Ascending aorta (tissue), 2 donors: Measurements from ENCODE around the gene ADAM19. TPM values are rescaled to one million over a fixed set of nuclear protein-coding genes. Genes with fewer than 3 reads are reported as not detected.

ENCODE experiments used
- DNase-seq, 2 donors: peaks; one replicate each; pipeline ENCODE4 v3.0.0-alpha.2; 2019; ENCODE audit warnings: low spot score in 2 of 2
- H3K27ac ChIP-seq, 2 donors: fragments of 200-600 bp; sonication (generic); one replicate each; pipeline ENCODE4 v1.5.1; 2016 to 2017; ENCODE audit warnings: mild to moderate bottlenecking in 1 of 2
- H3K27me3 ChIP-seq: fragments of 200-600 bp; sonication (generic); one replicate; pipeline ENCODE4 v1.5.1; 2017
- H3K36me3 ChIP-seq, 2 donors: fragments of 200-600 bp; sonication (generic); one replicate each; pipeline ENCODE4 v1.5.1; 2016
- H3K4me1 ChIP-seq, 2 donors: fragments of 200-600 bp; sonication (generic); one replicate each; pipeline ENCODE4 v1.5.1; 2016 to 2017; ENCODE audit warnings: mild to moderate bottlenecking in 1 of 2
- H3K4me3 ChIP-seq, 2 donors: fragments of 200-600 bp; sonication (generic); one replicate each; pipeline ENCODE4 v1.5.1; 2016 to 2017; ENCODE audit warnings: mild to moderate bottlenecking in 1 of 2
- H3K9me3 ChIP-seq, 2 donors: fragments of 200-600 bp; sonication (generic); one replicate each; pipeline ENCODE4 v1.5.1; 2016
- intact Hi-C: fragments of 100-400 bp; cut with DNase I; formaldehyde crosslinking; loops from one replicate; pipeline ENCODE4 v1.15.1; 2023
- total RNA-seq: library from RNA; depleted of rRNA; stranded (reverse); fragments of >200 nt; gene quantifications from one replicate; pipeline ENCODE4 v1.1.0, GENCODE V29; 2016
- TF ChIP-seq, protein P1 (sequence below), 3 experiments: fragments of 200-600 bp in 2 of 3; fragments of 450-650 bp in 1 of 3; sonication (generic) in 2 of 3; IDR thresholded peaks; one replicate each; pipeline ENCODE4 v1.5.1; 2016 to 2019; ENCODE audit warnings: antibody characterized with exemption in 3 of 3, mild to moderate bottlenecking in 1 of 3, moderate library complexity in 1 of 3

The ADAM19 gene, protein sequence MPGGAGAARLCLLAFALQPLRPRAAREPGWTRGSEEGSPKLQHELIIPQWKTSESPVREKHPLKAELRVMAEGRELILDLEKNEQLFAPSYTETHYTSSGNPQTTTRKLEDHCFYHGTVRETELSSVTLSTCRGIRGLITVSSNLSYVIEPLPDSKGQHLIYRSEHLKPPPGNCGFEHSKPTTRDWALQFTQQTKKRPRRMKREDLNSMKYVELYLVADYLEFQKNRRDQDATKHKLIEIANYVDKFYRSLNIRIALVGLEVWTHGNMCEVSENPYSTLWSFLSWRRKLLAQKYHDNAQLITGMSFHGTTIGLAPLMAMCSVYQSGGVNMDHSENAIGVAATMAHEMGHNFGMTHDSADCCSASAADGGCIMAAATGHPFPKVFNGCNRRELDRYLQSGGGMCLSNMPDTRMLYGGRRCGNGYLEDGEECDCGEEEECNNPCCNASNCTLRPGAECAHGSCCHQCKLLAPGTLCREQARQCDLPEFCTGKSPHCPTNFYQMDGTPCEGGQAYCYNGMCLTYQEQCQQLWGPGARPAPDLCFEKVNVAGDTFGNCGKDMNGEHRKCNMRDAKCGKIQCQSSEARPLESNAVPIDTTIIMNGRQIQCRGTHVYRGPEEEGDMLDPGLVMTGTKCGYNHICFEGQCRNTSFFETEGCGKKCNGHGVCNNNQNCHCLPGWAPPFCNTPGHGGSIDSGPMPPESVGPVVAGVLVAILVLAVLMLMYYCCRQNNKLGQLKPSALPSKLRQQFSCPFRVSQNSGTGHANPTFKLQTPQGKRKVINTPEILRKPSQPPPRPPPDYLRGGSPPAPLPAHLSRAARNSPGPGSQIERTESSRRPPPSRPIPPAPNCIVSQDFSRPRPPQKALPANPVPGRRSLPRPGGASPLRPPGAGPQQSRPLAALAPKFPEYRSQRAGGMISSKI
- total RNA-seq: 11.7 TPM

DNA sequence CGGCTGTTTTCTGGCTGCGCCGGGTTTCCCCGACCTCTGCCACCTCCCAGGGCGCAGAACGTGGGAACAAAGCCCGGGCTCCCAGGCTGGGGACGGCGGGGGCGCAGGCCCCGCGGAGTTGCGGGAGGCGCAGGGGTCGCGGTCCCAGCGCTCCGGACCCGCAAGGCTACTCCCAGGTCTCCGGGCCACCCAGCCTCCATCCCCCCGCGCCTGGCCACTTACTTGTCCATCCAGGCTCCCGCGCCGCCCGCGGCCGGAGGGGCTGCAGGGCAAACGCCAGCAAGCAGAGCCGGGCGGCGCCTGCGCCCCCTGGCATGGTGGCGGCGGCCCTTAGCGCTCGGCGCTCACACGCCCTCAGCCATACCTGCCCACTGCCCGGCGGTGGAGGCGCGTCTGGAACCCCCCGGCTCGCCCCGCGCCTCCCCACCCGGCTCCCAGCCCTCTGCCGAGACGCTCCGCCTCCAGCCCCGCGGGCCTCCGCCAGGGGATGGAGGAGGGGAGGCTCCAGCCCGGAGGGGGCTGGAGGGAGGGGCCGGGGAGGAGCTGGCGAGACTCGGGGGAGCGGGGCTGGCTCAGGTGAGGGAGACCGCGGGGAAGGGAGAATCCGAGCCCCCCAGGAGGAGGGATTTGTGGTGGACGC is at the start of gene ADAM19:
Gene ADAM19 (minus strand): TSS at position 395 of the 640 bp plus-strand sequence. CDS start 79 bp downstream, at position 316.
- TF ChIP-seq, protein P1, sequence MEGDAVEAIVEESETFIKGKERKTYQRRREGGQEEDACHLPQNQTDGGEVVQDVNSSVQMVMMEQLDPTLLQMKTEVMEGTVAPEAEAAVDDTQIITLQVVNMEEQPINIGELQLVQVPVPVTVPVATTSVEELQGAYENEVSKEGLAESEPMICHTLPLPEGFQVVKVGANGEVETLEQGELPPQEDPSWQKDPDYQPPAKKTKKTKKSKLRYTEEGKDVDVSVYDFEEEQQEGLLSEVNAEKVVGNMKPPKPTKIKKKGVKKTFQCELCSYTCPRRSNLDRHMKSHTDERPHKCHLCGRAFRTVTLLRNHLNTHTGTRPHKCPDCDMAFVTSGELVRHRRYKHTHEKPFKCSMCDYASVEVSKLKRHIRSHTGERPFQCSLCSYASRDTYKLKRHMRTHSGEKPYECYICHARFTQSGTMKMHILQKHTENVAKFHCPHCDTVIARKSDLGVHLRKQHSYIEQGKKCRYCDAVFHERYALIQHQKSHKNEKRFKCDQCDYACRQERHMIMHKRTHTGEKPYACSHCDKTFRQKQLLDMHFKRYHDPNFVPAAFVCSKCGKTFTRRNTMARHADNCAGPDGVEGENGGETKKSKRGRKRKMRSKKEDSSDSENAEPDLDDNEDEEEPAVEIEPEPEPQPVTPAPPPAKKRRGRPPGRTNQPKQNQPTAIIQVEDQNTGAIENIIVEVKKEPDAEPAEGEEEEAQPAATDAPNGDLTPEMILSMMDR (IDR thresholded peaks at IDR 0.05): peak in 1 of 3 experiments; percentile 12
- DNase-seq: peak in 1 of 2 donors; percentile 79
- intact Hi-C loops: loop anchor here (1.0 to 2.0 kb wide), 2 partner anchors 12 to 63 kb away; no protein-coding TSS in a partner anchor
- no peaks in the 10 kb centered on the region for H3K36me3 ChIP-seq
- no peaks in the 10 kb centered on the region for H3K27me3 ChIP-seq
- H3K27ac ChIP-seq: peak within 1 kb of the TSS; percentile 71 to 82
- H3K9me3 ChIP-seq: no peaks in the 10 kb centered on the region
- H3K4me3 ChIP-seq: peak within 1 kb of the TSS; percentile 72 to 86
- peaks cover 10 to 22% of the 10 kb centered on the region in 2 donors for H3K4me1 ChIP-seq

DNA sequence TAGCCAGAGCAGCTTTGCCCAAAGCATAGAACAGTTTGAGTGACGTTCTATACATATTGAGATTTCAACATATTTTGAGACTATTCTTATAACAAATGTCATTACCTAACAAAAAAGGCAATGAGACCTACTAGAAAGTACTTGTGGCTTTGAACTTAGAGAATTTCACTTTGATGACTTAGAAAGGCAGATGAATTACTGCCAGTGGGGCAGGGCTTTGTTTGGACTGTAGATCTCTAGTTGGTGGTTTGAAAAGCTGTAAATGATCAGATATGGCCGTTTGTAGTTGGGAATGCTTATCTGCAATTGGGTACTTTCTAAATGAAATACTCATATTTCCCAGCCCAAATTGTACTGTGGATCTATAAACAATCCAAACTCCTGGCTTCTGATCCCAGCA is 48.6 kb upstream of the ADAM19 start:
- no peak for DNase-seq
- no peak overlapping the region for H3K4me3 ChIP-seq
- no peak overlapping the region for H3K27ac ChIP-seq
- TF ChIP-seq, protein P1 (IDR thresholded peaks at IDR 0.05): no peak
- H3K9me3 ChIP-seq: no peaks in the 10 kb centered on the region
- no peaks in the 10 kb centered on the region for H3K27me3 ChIP-seq
- intact Hi-C loops: no loop called here
- H3K36me3 ChIP-seq: no peaks in the 10 kb centered on the region
- no peaks in the 10 kb centered on the region for H3K4me1 ChIP-seq

DNA sequence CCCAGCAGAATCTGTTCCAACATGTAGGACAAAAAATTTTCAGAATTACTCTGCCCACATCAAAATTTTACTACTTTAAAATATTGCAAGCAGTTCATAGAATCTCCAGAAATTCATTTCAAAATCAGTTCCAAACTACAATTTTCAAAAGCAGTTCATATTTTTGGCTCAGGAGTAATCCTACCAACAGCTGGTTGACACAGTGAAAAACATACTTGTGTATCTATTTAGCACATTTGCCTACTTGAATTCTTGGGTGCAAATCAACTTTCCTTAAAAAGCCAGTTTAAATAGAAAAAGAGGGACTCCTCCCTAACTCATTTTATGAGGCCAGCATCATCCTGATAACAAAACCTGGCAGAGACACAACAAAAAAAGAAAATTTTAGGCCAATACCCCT is 45.2 kb upstream of the ADAM19 start:
- Histone ChIP-seq H3K4me1 (no peaks in the 10 kb centered on the region), H3K27ac (no peak overlapping the region), H3K4me3 (no peak overlapping the region), H3K9me3 (no peaks in the 10 kb centered on the region), H3K27me3 (no peaks in the 10 kb centered on the region), H3K36me3 (no peaks in the 10 kb centered on the region)
- DNase-seq: no peak
- TF ChIP-seq, protein P1 (IDR thresholded peaks at IDR 0.05): no peak
- intact Hi-C loops: no loop called here

DNA sequence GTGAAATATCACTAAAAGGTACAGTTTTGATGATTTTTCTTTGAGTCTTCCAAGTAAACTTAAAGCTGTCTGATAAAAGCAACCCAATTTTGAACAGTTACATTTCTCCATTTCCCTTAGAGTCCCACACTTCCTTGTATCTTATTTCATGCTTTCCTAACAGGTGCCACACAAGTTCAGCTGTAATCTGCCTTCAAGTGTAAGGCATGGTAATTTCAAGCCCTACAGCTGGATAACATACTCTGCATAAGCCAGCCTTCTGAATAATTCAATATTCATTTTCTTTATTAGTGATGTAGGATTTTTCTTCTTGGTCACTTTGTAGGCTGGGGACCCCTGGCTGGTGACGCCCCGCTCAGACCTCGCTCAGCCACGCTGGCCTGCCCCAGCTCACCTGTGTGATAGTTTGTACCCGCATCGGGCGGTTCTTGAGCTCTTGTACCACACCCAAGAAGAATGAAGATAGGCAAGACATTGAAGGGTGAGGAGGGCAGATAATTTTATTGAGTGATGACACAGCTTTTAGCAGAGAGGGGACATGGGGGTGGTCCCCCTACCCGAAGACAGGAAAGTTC is 42.7 kb upstream of the ADAM19 start:
- H3K4me3 ChIP-seq: no peak overlapping the region
- no peaks in the 10 kb centered on the region for H3K36me3 ChIP-seq
- intact Hi-C loops: no loop called here
- no peak for DNase-seq
- H3K4me1 ChIP-seq: no peaks in the 10 kb centered on the region
- no peak overlapping the region for H3K27ac ChIP-seq
- TF ChIP-seq, protein P1 (IDR thresholded peaks at IDR 0.05): no peak
- no peaks in the 10 kb centered on the region for H3K9me3 ChIP-seq
- H3K27me3 ChIP-seq: no peaks in the 10 kb centered on the region

DNA sequence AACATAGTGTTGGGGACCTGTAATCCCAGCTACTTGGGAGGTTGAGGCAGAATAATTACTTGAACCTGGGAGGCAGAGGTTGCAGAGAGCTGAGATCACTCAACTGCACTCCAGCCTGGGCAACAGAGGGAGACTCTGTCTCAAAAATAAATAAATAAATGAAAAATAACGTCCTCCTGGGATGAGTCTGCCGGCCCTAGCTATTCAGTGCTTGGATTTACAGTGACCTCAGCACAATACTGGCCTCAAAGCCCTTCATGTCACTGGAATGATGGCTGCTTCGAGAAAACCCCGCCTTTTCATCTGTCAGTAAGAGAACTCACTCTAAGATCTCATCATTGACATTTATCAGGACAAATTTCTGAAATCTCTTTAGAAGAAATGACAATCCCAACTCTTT is 41.2 kb upstream of the ADAM19 start:
- TF ChIP-seq, protein P1 (IDR thresholded peaks at IDR 0.05): no peak
- H3K36me3 ChIP-seq: no peaks in the 10 kb centered on the region
- intact Hi-C loops: no loop called here

More for the DNA sequence above, 41.2 kb upstream of the ADAM19 start:
- H3K27me3 ChIP-seq: no peaks in the 10 kb centered on the region
- H3K27ac ChIP-seq: no peak overlapping the region
- H3K9me3 ChIP-seq: no peaks in the 10 kb centered on the region
- DNase-seq: no peak
- no peak overlapping the region for H3K4me3 ChIP-seq
- no peaks in the 10 kb centered on the region for H3K4me1 ChIP-seq
